GM10847 (cell line): Measurements from ENCODE around the gene ZSCAN25.

ENCODE experiments used
- POLR2A ChIP-seq: IDR thresholded peaks from 2 replicates; pipeline ENCODE4 v1.6.1; 2011; ENCODE audit not compliant: insufficient read length; ENCODE audit errors: extremely low read depth

Gene ZSCAN25

DNA sequence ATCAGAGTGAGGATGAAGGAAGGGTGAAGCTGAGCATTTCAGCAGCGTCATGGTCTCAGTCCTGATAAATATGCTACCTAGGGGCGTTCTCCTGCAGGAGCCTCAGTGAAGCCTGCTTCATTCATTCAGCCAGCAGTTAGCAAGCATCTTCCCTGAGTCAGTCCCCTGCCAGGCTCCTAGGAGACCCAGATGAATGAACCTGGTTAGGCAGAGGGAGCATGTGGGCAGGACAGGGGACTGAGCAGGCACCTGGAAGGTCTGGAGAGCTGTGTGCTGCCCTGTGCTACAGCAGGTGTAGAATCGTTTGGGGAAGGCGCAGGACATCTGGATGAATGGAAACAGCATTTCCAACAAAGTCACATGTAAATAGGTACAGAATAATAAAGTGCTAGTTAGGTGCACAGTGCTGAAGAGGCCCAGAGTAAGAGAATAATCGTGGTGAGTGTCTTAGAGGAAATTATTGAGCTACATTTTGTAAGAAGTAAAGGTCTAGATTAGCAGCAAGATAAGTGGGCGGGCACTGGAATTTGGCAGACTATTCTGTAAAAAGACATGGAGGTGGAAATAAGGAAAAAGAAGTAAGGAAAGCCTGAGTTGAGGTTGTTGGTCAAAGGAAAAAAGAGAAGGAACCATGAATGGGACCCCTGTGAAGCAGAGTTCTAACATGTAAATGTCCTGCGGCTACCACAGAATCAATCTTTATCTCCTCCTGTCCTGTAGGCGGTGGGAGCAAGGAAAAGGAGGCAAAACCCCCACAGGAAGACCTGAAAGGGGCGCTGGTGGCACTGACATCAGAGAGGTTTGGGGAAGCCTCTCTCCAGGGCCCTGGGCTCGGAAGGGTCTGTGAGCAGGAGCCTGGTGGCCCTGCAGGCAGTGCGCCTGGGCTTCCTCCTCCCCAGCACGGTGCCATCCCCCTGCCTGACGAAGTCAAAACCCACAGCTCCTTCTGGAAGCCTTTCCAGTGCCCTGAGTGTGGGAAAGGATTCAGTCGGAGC is 12.0 kb downstream of the ZSCAN25 start:
- TF ChIP-seq POLR2A: no peak

DNA sequence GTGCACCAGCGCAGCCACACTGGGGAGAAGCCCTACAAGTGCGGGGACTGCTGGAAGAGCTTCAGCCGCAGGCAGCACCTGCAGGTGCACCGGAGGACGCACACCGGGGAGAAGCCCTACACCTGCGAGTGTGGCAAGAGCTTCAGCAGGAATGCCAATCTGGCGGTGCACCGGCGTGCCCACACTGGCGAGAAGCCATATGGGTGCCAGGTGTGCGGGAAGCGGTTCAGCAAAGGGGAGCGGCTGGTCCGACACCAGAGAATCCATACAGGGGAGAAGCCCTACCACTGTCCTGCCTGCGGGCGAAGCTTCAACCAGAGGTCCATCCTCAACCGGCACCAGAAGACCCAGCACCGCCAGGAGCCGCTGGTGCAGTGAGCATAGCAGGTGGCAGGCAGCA is 12.9 kb downstream of the ZSCAN25 start:
- no peak for TF ChIP-seq POLR2A

DNA sequence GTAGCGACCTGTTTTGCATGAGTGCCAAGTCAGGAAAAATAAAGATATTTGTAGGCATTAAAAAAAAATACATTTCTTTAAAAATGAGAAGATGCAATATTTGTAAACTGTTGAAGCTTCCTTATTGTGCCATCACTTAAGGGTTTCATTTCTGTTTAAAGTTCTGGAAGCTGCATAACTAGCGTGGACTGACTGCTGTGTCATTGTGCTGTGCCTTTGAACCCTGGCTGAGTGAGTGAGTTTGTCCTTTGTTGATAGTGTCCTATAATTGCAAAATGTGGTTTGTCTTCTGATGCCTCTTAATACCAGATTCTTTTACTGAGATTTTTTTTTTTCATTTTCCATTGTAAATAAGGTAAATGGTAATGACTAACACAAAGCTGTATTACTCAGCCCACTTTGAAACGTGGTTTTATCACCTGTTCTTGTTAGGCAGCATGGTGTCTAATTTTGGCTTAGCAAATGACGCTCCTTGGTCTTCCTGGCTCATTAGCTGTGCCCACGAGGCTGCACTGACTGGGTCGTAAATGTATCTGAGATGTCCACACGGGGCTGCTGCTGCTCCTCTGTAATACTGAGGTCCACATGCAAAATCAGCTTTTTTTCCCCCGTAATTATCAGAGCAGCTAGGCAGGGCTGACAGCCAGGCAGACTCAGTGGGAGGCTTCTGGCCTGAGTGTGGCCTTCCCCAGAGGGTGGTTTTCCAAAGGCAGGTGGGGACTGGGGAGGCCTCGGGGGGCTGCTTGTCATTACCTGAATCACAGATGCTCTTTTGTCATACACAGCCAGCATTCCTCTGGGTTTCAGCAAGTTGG is 14.8 kb downstream of the ZSCAN25 start:
- TF ChIP-seq POLR2A: no peak

- TF ChIP-seq POLR2A: no peak
Observed at GRCh38 chr7:99638731-99639130, 22.0 kb downstream of the ZSCAN25 start.

- TF ChIP-seq POLR2A: no peak
Observed at GRCh38 chr7:99639267-99639666, 22.5 kb downstream of the ZSCAN25 start.

DNA sequence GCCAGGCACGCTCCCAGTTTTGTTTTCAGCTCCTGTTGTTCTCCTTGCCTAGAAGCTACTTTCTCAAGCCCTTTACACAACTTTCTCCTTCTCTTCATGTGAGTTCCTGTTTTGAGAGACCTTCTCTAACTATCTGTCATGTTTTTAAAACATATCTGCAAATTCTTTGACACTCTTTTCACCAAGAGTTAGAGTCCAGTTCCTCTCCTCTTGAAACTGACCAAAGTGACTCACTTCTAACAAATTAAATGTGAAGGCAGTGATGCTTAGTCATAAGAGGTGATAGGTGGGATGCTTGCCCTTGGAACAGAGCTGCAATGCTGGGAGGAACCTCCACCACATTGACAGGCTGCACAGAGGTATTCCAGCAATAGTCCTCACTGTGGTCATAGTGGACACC is 25.3 kb downstream of the ZSCAN25 start:
- no peak for TF ChIP-seq POLR2A

GRCh38 chr7:99643464-99643863 is 26.7 kb downstream of the ZSCAN25 start:
- no peak for TF ChIP-seq POLR2A

DNA sequence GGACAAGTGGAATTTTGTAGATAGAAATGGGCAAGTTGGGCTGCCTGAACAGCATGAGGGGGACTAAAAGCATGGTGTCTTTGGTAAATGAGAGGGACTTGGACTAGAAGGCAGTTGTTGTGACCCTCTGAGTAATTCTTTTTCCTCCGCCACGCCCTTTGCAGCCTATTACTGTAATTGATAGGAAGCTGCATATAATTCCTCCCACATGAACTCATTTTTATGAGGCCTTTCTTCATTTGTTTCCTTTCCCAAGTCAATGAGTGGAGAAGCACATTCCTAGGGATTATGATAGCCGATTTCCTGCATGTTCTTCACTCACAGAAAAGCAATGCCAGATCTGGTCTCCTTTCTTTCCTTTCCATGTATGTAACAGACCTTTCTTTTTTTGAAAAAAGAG is 27.7 kb downstream of the ZSCAN25 start:
- TF ChIP-seq POLR2A: no peak

DNA sequence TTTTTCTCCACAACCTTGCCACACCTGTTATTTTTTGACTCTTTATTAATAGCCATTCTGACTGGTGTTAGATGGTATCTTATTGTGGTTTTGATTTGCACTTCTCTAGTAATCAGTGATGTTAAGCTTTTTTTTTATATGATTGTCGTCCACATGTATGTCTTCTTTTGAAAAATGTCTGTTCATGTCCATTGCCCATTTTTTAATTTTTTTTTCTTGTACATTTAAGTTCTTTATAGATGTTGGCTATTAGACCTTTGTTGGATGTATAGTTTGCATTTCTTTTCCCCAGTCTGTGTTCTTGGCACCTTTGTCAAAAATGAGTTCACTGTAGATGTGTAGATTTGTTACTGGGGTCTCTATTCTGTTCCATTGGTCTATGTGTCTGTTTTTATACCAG is 28.8 kb downstream of the ZSCAN25 start:
- TF ChIP-seq POLR2A: no peak

GRCh38 chr7:99648843-99649242 is 32.1 kb downstream of the ZSCAN25 start:
- no peak for TF ChIP-seq POLR2A

DNA sequence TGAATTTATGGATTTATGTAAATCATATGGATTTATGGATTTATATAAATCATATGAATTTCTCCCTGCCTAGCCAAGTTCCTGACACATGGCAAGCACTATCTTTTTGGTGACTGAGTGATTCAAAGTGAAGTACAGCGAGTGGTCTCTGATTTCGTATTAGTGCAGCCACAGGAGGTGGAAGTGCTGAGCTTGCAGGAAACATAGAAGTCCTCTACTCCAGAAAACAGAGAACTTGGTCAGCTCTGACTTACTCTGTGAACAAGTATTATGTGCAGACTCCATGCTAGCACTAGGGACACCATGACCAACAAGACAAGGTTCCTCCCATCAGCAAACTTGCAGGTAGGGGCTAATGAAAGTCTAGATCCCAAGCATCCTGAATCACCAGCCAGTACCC is 34.5 kb downstream of the ZSCAN25 start:
- TF ChIP-seq POLR2A: no peak

GRCh38 chr7:99652671-99653070 is 35.9 kb downstream of the ZSCAN25 start:
- no peak for TF ChIP-seq POLR2A

GRCh38 chr7:99653754-99654153 is 37.0 kb downstream of the ZSCAN25 start:
- TF ChIP-seq POLR2A: no peak

DNA sequence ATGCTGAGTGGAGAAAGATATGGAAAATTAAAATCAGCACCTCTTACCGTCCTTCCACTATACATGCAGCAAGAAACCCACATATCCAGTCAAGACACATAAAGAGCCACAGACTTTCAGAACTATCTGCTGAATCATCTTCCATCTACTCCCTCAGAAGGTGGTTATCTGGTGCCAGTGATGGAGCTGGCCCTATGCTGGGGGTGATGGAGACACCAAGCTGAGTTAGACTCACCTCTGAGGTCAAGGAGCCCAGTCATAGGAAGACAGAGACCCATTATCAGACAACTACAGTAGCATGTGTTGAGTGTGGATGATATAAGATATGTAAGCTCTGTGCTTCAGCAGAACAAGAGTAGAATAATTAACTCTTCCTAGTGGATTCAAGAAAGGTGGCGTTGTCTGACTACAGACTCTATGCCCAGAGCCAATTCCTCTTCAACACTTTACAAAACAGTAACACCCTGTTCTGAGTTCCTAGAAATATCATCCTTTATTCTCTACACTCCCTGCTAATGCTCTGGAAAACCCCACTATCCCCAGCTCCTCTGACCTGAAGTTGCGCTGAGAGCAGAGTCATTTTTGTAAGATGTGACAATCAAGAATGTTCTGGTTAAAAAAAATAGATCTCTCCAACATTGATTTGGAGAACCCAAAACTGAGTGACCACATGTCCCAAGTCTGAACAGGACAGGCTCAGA is 48.7 kb downstream of the ZSCAN25 start:
- TF ChIP-seq POLR2A: no peak

DNA sequence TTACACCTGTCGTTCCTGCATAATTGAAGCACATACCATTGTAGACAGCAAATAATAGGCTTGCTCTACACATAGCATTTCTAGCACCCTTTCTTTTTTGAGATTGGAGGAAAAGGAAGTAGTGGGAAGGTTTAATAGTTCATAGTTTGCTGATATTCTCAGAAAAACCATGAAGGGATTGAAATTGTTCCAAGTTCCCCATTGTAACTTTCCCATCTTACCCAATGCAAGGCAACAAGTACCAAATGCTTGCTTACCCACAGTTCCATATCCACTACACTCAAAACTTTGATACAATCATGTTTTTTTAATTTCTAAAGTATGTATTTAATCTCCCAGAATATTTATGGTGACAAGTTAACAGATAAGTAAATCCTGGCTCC is 49.3 kb downstream of the ZSCAN25 start:
- no peak for TF ChIP-seq POLR2A
